Upper lobe of left lung (tissue), 6 donors: ENCODE data around the gene USP32. TPM values are rescaled to one million over a fixed set of nuclear protein-coding genes. Genes with fewer than 3 reads are reported as not detected.

Source experiments
- ATAC-seq, 2 donors: fragments of 200-7000 bp; cut with Tn5 transposase; one replicate each; pipeline ENCODE4 v1.9.1; 2022; ENCODE audit warnings: mild to moderate bottlenecking in 2 of 2, moderate library complexity in 2 of 2; ENCODE audit not compliant: low FRiP score in 2 of 2
- DNase-seq, 2 donors: peaks; one replicate each; pipeline ENCODE4 v3.0.0-alpha.2; 2019 to 2020
- H3K27ac ChIP-seq, 4 donors: fragments of 200-600 bp; sonication (generic); one replicate each; pipeline ENCODE4 v1.5.1; 2016 to 2019
- H3K27me3 ChIP-seq, 4 donors: fragments of 200-600 bp; sonication (generic); one replicate each; pipeline ENCODE4 v1.5.1; 2017 to 2019
- H3K36me3 ChIP-seq, 4 donors: fragments of 200-600 bp; sonication (generic); one replicate each; pipeline ENCODE4 v1.5.1; 2016 to 2019
- H3K4me1 ChIP-seq, 4 donors: fragments of 200-600 bp; sonication (generic); one replicate each; pipeline ENCODE4 v1.5.1; 2018 to 2019
- H3K4me3 ChIP-seq, 4 donors: fragments of 200-600 bp; sonication (generic); one replicate each; pipeline ENCODE4 v1.5.1; 2017 to 2019; ENCODE audit warnings: mild to moderate bottlenecking in 2 of 4, moderate library complexity in 1 of 4
- H3K9me3 ChIP-seq, 4 donors: fragments of 200-600 bp; sonication (generic); one replicate each; pipeline ENCODE4 v1.5.1; 2018 to 2019
- EP300 ChIP-seq, 4 donors: sonication (generic); formaldehyde crosslinking; IDR thresholded peaks; one replicate each; pipeline ENCODE4 v1.5.1; 2017; ENCODE audit warnings: antibody characterized with exemption in 4 of 4, control low read depth in 2 of 4
- POLR2A ChIP-seq, 4 donors: fragments of 450-650 bp; IDR thresholded peaks; one replicate each; pipeline ENCODE4 v1.5.1; 2016 to 2017; ENCODE audit warnings: antibody characterized with exemption in 4 of 4, mild to moderate bottlenecking in 2 of 4
- POLR2AphosphoS5 ChIP-seq, 2 donors: sonication (generic); formaldehyde crosslinking; IDR thresholded peaks; one replicate each; pipeline ENCODE4 v1.5.1; 2017; ENCODE audit warnings: antibody characterized with exemption in 2 of 2
- WGBS, 2 donors: methylation state at CpG; one replicate each; pipeline ENCODE4 v1.1.5; 2017 to 2018; 5-methylcytosine and 5-hydroxymethylcytosine counted together
- total RNA-seq, 6 donors: library from RNA; depleted of rRNA in 4 of 6; stranded (reverse); fragments of >200 nt in 4 of 6; gene quantifications; one replicate each; pipeline versions ENCODE4 v1.1.0 to v1.2.1, GENCODE V29; 2016 to 2021
- TF ChIP-seq, protein P1 (sequence below), 6 experiments: fragments of 450-650 bp in 4 of 6; fragments of 200-600 bp in 2 of 6; sonication (generic) in 2 of 6; IDR thresholded peaks; one replicate each; pipeline ENCODE4 v1.5.1; 2016 to 2019; ENCODE audit warnings: antibody characterized with exemption in 6 of 6
- donor health status: DM: no; HTN: no; CAD: no; lungs with moderate emphysema.
- donor health status: DM: no; HTN: yes; CAD: no; lungs with severe emphysema.

Gene USP32
- total RNA-seq, 6 donors from 2014 or later, result 69.5 to 115 (median 86.3) TPM

DNA sequence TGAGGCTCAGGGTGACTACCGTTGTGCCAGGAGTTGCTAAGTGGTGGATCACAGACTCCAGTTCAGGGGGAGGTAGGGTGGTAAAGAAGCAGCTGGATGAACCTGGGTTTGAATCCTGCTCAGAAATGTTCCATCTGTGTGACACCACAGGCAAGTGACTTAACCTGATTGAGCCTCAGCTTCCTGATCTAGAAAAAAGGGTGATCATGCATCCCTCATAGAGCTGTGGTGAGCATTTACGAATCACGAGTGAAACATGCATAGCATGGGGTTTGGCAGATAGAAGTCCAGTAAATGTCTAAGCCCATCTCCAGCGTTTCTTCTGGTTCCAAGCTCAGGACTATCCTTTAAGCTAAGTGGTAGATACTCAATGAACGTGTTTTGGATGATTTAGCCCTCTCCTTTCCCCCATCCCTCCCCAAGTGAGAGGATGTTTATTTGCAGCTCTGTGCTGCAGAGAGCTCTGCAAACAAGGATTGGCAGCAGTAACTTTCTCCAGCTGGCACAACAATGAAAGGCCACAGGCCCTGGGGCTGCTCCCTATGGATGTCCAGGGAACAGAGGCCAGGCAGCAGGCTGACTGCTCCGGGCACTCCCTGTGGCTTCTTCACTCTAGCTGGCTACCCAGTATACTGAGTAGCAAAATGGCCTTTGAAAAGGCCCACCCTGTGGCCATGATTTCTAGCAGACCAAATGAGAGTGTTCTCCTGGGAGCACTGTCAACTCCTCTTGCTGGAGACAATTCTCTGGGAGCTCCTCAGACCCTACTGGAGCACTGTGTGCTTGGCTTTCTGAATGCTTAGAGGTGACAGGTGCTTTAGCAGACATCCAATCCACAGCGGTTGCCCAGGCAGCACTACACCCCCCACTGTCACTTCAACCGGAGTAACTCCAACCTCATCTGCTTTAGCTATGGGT lies 220.8 kb downstream of the USP32 start:
- TF ChIP-seq POLR2A (IDR thresholded peaks at IDR 0.05) (no peak), EP300 (IDR thresholded peaks at IDR 0.05) (no peak), POLR2AphosphoS5 (IDR thresholded peaks at IDR 0.05) (no peak)
- TF ChIP-seq, protein P1, sequence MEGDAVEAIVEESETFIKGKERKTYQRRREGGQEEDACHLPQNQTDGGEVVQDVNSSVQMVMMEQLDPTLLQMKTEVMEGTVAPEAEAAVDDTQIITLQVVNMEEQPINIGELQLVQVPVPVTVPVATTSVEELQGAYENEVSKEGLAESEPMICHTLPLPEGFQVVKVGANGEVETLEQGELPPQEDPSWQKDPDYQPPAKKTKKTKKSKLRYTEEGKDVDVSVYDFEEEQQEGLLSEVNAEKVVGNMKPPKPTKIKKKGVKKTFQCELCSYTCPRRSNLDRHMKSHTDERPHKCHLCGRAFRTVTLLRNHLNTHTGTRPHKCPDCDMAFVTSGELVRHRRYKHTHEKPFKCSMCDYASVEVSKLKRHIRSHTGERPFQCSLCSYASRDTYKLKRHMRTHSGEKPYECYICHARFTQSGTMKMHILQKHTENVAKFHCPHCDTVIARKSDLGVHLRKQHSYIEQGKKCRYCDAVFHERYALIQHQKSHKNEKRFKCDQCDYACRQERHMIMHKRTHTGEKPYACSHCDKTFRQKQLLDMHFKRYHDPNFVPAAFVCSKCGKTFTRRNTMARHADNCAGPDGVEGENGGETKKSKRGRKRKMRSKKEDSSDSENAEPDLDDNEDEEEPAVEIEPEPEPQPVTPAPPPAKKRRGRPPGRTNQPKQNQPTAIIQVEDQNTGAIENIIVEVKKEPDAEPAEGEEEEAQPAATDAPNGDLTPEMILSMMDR (IDR thresholded peaks at IDR 0.05), result no peak
- Histone ChIP-seq H3K27me3 (no peaks in the 10 kb centered on the region), H3K4me3 (no peak overlapping the region), H3K4me1 (peaks cover 41 to 47% (median 46%) of the 10 kb centered on the region in 4 donors), H3K27ac (peak overlapping the region; percentile 64 to 85 (median 72)), H3K36me3 (no peaks in the 10 kb centered on the region), H3K9me3 (no peaks in the 10 kb centered on the region)
- ATAC-seq (peak in 1 of 2 donors; percentile 52), DNase-seq (no peak)
- whole genome bisulfite sequencing, 2 donors, result 54 to 56% methylated on average over 7 to 8 of the region's 8 CpGs

- ATAC-seq (peak; percentile 50 to 63), DNase-seq (no peak)
- H3K4me1 ChIP-seq, result peaks cover 41 to 53% (median 49%) of the 10 kb centered on the region in 4 donors
Measured at GRCh38 chr17:60169921-60170817, 221.8 kb downstream of the USP32 start.

GRCh38 chr17:60168654-60169053 lies 223.3 kb downstream of the USP32 start:
- Histone ChIP-seq H3K9me3 (no peaks in the 10 kb centered on the region), H3K36me3 (no peaks in the 10 kb centered on the region), H3K4me3 (no peak overlapping the region), H3K4me1 (peaks cover 46 to 56% (median 50%) of the 10 kb centered on the region in 4 donors), H3K27ac (peak overlapping the region in 3 of 4 donors; percentile 43 to 85 (median 74)), H3K27me3 (no peaks in the 10 kb centered on the region)
- TF ChIP-seq EP300 (IDR thresholded peaks at IDR 0.05) (no peak), POLR2AphosphoS5 (IDR thresholded peaks at IDR 0.05) (no peak), POLR2A (IDR thresholded peaks at IDR 0.05) (no peak)
- TF ChIP-seq, protein P1 (IDR thresholded peaks at IDR 0.05), result no peak
- no peak for ATAC-seq
- no peak for DNase-seq
- 66 to 89% methylated on average over 6 to 7 of the region's 7 CpGs for WGBS, 2 donors

More at GRCh38 chr17:60169921-60170817, 221.8 kb downstream of the USP32 start:
- H3K36me3 ChIP-seq, result no peaks in the 10 kb centered on the region
- 61 to 63% methylated on average over 9 to 10 of the region's 10 CpGs for WGBS, 2 donors
- H3K27ac ChIP-seq, result peak overlapping the region; percentile 64 to 85 (median 72)
- no peaks in the 10 kb centered on the region for H3K27me3 ChIP-seq
- no peak for TF ChIP-seq POLR2A (IDR thresholded peaks at IDR 0.05)
- TF ChIP-seq EP300 (IDR thresholded peaks at IDR 0.05), result peak in 3 of 4 donors; percentile 48 to 79 (median 68)
- peak; percentile 59 to 81 for TF ChIP-seq POLR2AphosphoS5 (IDR thresholded peaks at IDR 0.05)
- H3K9me3 ChIP-seq, result no peaks in the 10 kb centered on the region
- no peak overlapping the region for H3K4me3 ChIP-seq

GRCh38 chr17:60167065-60167741 lies 224.7 kb downstream of the USP32 start:
- ATAC-seq, result no peak
- Histone ChIP-seq H3K4me1 (peaks cover 53 to 65% (median 58%) of the 10 kb centered on the region in 4 donors), H3K9me3 (no peaks in the 10 kb centered on the region), H3K36me3 (no peaks in the 10 kb centered on the region), H3K27ac (peak overlapping the region in 3 of 4 donors; percentile 22 to 67 (median 58)), H3K27me3 (no peaks in the 10 kb centered on the region), H3K4me3 (no peak overlapping the region)
- TF ChIP-seq POLR2AphosphoS5 (IDR thresholded peaks at IDR 0.05), result peak in 1 of 2 donors; percentile 27
- TF ChIP-seq, protein P1 (IDR thresholded peaks at IDR 0.05), result no peak
- WGBS, 2 donors, result 53 to 57% methylated on average over 9 to 11 of the region's 11 CpGs
- DNase-seq, result no peak
